GM23338 (cell line): Measurements from ENCODE around the gene MUC5B. TPM values are rescaled to one million over a fixed set of nuclear protein-coding genes. Genes with fewer than 3 reads are reported as not detected.

Source experiments
- ATAC-seq: fragments of 200-7000 bp; cut with Tn5 transposase; 3 replicates; pipeline ENCODE4 v1.9.1; 2020
- DNase-seq: peaks from one replicate; pipeline ENCODE4 v3.0.0-alpha.2; 2015; ENCODE audit warnings: low spot score
- H2AFZ ChIP-seq: fragments of 200-600 bp; sonication (generic); 2 replicates; pipeline ENCODE4 v1.8.0; 2016; ENCODE audit warnings: antibody characterized with exemption, mild to moderate bottlenecking, moderate library complexity
- H3F3A ChIP-seq: fragments of 200-600 bp; sonication (generic); replicated peaks from 2 replicates; pipeline ENCODE4 v1.8.0; 2017; ENCODE audit warnings: antibody characterized with exemption, mixed run types, low read depth
- H3K27ac ChIP-seq: fragments of 200-600 bp; sonication (generic); 2 replicates; pipeline ENCODE4 v1.6.1; 2016; ENCODE audit warnings: low read depth
- H3K27me3 ChIP-seq: fragments of 200-600 bp; sonication (generic); 2 replicates; pipeline ENCODE4 v1.8.0; 2016; ENCODE audit warnings: mild to moderate bottlenecking, mixed run types, moderate library complexity; ENCODE audit not compliant: insufficient read depth
- H3K36me3 ChIP-seq: fragments of 200-600 bp; sonication (generic); 2 replicates; pipeline ENCODE4 v1.8.0; 2016; ENCODE audit warnings: mild to moderate bottlenecking; ENCODE audit not compliant: insufficient read depth
- H3K4me1 ChIP-seq: fragments of 200-600 bp; sonication (generic); 2 replicates; pipeline ENCODE4 v1.8.0; 2016; ENCODE audit warnings: mild to moderate bottlenecking, moderate library complexity; ENCODE audit not compliant: insufficient read depth
- H3K4me2 ChIP-seq: fragments of 200-600 bp; sonication (generic); 2 replicates; pipeline ENCODE4 v1.7.1; 2017; ENCODE audit warnings: mixed run types
- H3K4me3 ChIP-seq: fragments of 200-600 bp; sonication (generic); 2 replicates; pipeline ENCODE4 v1.6.1; 2016; ENCODE audit warnings: mixed run types
- H3K79me2 ChIP-seq: fragments of 200-600 bp; sonication (generic); replicated peaks from 2 replicates; pipeline ENCODE4 v1.8.0; 2017; ENCODE audit warnings: mild to moderate bottlenecking; ENCODE audit not compliant: insufficient read depth
- H3K9me2 ChIP-seq: fragments of 200-600 bp; sonication (generic); 2 replicates; pipeline ENCODE4 v1.8.0; 2017; ENCODE audit not compliant: insufficient read depth
- H4K20me1 ChIP-seq: fragments of 200-600 bp; sonication (generic); replicated peaks from 2 replicates; pipeline ENCODE4 v1.8.0; 2017; ENCODE audit warnings: mild to moderate bottlenecking; ENCODE audit not compliant: insufficient read depth
- H3K27ac Mint-ChIP-seq: 2 replicates; pipeline ENCODE4 v1.8.0; 2020; ENCODE audit warnings: inconsistent platforms, mild to moderate bottlenecking, moderate library complexity, mixed read lengths
- H3K27me3 Mint-ChIP-seq: 3 replicates; pipeline ENCODE4 v1.8.0; 2022; ENCODE audit warnings: low read depth, mild to moderate bottlenecking, moderate library complexity, mixed read lengths, inconsistent platforms; ENCODE audit not compliant: insufficient read depth, poor library complexity
- H3K36me3 Mint-ChIP-seq: 3 replicates; pipeline ENCODE4 v1.8.0; 2021; ENCODE audit warnings: low read depth, mild to moderate bottlenecking, inconsistent platforms, moderate library complexity, mixed read lengths
- H3K4me1 Mint-ChIP-seq: 3 replicates; pipeline ENCODE4 v1.8.0; 2020; ENCODE audit warnings: mild to moderate bottlenecking, inconsistent platforms, mixed read lengths
- H3K4me3 Mint-ChIP-seq: 3 replicates; pipeline ENCODE4 v1.8.0; 2021; ENCODE audit warnings: moderate library complexity, mild to moderate bottlenecking, inconsistent platforms, mixed read lengths
- H3K9me3 Mint-ChIP-seq: 3 replicates; pipeline ENCODE4 v1.8.0; 2020; ENCODE audit warnings: moderate library complexity, mild to moderate bottlenecking, inconsistent platforms, mixed read lengths
- CREB1 ChIP-seq: fragments of 250-450 bp; sonication (Bioruptor Pico); IDR thresholded peaks from 2 replicates; pipeline ENCODE4 v1.5.0; 2020; ENCODE audit warnings: low read depth, mild to moderate bottlenecking, moderate library complexity
- EZH2 ChIP-seq: fragments of 200-600 bp; sonication (generic); IDR thresholded peaks from one replicate; pipeline ENCODE4 v1.8.0; 2017; ENCODE audit warnings: antibody characterized with exemption, mild to moderate bottlenecking, low read depth; ENCODE audit not compliant: unreplicated experiment
- STAT1 ChIP-seq: IDR thresholded peaks from one replicate; pipeline ENCODE4 v1.6.1; 2016; ENCODE audit warnings: antibody characterized with exemption; ENCODE audit not compliant: unreplicated experiment
- ZNF114 ChIP-seq: fragments of 250-450 bp; sonication (Bioruptor Pico); IDR thresholded peaks from 2 replicates; pipeline ENCODE4 v1.5.0; 2020; ENCODE audit warnings: mild to moderate bottlenecking, moderate library complexity
- polyA plus RNA-seq: library from polyadenylated mRNA; unstranded; fragments of >200 nt; fragmentation: Nextera tagmentation; extraction: Ambion mirVana; gene quantifications from 2 replicates; pipeline ENCODE4 v1.2.1, GENCODE V29; 2016
- total RNA-seq: library from RNA; depleted of rRNA; stranded (reverse); fragments of >200 nt; shearing (Covaris generic); gene quantifications from 2 replicates; pipeline ENCODE4 v1.2.3, GENCODE V29; 2014
- TF ChIP-seq, protein P1 (sequence below), 2 experiments: fragments of 200-600 bp in 1 of 2; sonication (generic) in 1 of 2; conservative IDR thresholded peaks; 2 replicates each; pipeline versions ENCODE4 v1.5.1 to v1.6.1; 2016 to 2017; ENCODE audit warnings: antibody characterized with exemption in 2 of 2, low read depth in 2 of 2, mild to moderate bottlenecking in 2 of 2, moderate library complexity in 1 of 2
- TF ChIP-seq, protein P2 (sequence below): IDR thresholded peaks from 2 replicates; pipeline ENCODE4 v1.6.1; 2016; ENCODE audit warnings: antibody characterized with exemption

Gene MUC5B
- total and polyA plus RNA-seq, 2 experiments from 2014 or later: 0.18 to 0.90 TPM

DNA sequence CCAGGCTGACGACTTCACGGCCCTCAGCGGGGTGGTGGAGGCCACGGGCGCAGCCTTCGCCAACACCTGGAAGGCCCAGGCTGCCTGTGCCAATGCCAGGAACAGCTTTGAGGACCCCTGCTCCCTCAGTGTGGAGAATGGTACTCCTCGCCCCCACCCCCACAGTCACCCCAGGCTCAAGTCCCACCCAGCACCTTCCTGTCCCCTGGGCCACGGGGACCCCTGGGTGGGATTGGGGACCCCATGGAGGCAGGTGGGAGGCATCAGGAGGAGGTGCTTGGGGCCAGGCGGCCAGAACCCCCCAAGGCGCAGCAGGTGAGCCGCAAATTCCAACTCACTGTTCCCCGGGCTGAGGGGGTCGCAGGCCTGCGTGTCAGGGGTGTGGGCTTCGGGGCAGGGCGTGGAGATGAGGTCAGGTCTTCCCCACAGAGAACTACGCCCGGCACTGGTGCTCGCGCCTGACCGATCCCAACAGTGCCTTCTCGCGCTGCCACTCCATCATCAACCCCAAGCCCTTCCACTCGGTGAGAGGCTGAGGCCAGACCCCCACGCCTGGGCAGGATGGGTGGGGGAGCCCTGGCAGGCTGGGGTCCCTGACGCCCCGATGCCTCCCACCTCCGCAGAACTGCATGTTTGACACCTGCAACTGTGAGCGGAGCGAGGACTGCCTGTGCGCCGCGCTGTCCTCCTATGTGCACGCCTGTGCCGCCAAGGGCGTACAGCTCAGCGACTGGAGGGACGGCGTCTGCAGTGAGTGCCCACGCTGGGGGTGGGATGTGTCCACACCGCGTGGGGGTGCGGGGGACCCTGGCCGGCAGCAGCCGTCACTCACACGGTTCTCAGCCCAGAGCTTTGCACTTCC is 9.4 kb downstream of the MUC5B start:
- Histone ChIP-seq H3K9me2 (no peaks in the 10 kb centered on the region), H3K4me3 (no peak overlapping the region), H4K20me1 (no peaks in the 10 kb centered on the region), H3K4me1 (no peaks in the 10 kb centered on the region), H3K27me3 (no peaks in the 10 kb centered on the region), H3K27ac (no peak overlapping the region), H3K79me2 (no peaks in the 10 kb centered on the region), H3K36me3 (no peaks in the 10 kb centered on the region), H3K4me2 (no peak overlapping the region), H3F3A (no peaks in the 10 kb centered on the region), H2AFZ (no peak overlapping the region)
- TF ChIP-seq, protein P1, sequence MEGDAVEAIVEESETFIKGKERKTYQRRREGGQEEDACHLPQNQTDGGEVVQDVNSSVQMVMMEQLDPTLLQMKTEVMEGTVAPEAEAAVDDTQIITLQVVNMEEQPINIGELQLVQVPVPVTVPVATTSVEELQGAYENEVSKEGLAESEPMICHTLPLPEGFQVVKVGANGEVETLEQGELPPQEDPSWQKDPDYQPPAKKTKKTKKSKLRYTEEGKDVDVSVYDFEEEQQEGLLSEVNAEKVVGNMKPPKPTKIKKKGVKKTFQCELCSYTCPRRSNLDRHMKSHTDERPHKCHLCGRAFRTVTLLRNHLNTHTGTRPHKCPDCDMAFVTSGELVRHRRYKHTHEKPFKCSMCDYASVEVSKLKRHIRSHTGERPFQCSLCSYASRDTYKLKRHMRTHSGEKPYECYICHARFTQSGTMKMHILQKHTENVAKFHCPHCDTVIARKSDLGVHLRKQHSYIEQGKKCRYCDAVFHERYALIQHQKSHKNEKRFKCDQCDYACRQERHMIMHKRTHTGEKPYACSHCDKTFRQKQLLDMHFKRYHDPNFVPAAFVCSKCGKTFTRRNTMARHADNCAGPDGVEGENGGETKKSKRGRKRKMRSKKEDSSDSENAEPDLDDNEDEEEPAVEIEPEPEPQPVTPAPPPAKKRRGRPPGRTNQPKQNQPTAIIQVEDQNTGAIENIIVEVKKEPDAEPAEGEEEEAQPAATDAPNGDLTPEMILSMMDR (conservative IDR thresholded peaks at IDR 0.05; ENCODE audit: low read depth in 2 of 2): no peak
- TF ChIP-seq EZH2 (no peak), CREB1 (CRISPR knock-in tag) (no peak)
- no peaks in the 10 kb centered on the region for H3K36me3 Mint-ChIP-seq
- H3K9me3 Mint-ChIP-seq: no peaks in the 10 kb centered on the region
- no peak for ATAC-seq
- no peaks in the 10 kb centered on the region for H3K27me3 Mint-ChIP-seq
- DNase-seq: no peak
- no peaks in the 10 kb centered on the region for H3K4me1 Mint-ChIP-seq
- no peak overlapping the region for H3K27ac Mint-ChIP-seq
- H3K4me3 Mint-ChIP-seq: no peak overlapping the region

DNA sequence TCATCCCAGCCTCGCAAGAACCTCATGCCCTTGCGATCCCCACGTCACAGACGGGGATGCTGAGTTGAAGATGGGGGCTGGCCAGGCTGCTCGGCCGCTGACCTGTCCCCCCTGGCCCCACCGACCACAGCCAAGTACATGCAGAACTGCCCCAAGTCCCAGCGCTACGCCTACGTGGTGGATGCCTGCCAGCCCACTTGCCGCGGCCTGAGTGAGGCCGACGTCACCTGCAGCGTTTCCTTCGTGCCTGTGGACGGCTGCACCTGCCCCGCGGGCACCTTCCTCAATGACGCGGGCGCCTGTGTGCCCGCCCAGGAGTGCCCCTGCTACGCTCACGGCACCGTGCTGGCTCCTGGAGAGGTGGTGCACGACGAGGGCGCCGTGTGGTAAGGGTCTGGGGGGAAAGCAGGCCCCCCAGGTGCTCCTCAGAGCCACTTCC is 10.0 kb downstream of the MUC5B start:
- no peak for ATAC-seq
- H3K27me3 Mint-ChIP-seq: no peaks in the 10 kb centered on the region

More for the DNA sequence above, 10.0 kb downstream of the MUC5B start:
- no peak overlapping the region for H3K27ac Mint-ChIP-seq
- no peak overlapping the region for H3K4me3 Mint-ChIP-seq
- TF ChIP-seq STAT1: no peak
- TF ChIP-seq, protein P2, sequence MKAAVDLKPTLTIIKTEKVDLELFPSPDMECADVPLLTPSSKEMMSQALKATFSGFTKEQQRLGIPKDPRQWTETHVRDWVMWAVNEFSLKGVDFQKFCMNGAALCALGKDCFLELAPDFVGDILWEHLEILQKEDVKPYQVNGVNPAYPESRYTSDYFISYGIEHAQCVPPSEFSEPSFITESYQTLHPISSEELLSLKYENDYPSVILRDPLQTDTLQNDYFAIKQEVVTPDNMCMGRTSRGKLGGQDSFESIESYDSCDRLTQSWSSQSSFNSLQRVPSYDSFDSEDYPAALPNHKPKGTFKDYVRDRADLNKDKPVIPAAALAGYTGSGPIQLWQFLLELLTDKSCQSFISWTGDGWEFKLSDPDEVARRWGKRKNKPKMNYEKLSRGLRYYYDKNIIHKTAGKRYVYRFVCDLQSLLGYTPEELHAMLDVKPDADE: no peak
- no peak for TF ChIP-seq EZH2
- TF ChIP-seq ZNF114 (CRISPR knock-in tag): no peak
- H3K4me3 ChIP-seq: no peak overlapping the region
- DNase-seq: no peak
- H3K4me1 Mint-ChIP-seq: no peaks in the 10 kb centered on the region
- no peaks in the 10 kb centered on the region for H3K36me3 Mint-ChIP-seq
- no peaks in the 10 kb centered on the region for H3K27me3 ChIP-seq
- H3K27ac ChIP-seq: no peak overlapping the region
- no peaks in the 10 kb centered on the region for H3K9me2 ChIP-seq
- no peaks in the 10 kb centered on the region for H3K79me2 ChIP-seq
- H3F3A ChIP-seq: no peaks in the 10 kb centered on the region
- no peaks in the 10 kb centered on the region for H3K36me3 ChIP-seq
- H3K4me1 ChIP-seq: no peaks in the 10 kb centered on the region
- no peak overlapping the region for H2AFZ ChIP-seq
- no peak overlapping the region for H3K4me2 ChIP-seq
- H3K9me3 Mint-ChIP-seq: no peaks in the 10 kb centered on the region
- H4K20me1 ChIP-seq: no peaks in the 10 kb centered on the region
